ENCODE results near the gene REXO1. TPM values are rescaled to one million over a fixed set of nuclear protein-coding genes. Genes with fewer than 3 reads are reported as not detected.
"Not testable (repeated sequence)": the region's sequence is repeated elsewhere in the genome, so short reads cannot be mapped to it uniquely, and the experiment has no call there.

Gene REXO1
- total and polyA plus RNA-seq, 2 donors (not counting 1 experiment from before 2014, with no cell fraction given) = 6.1 to 6.8 TPM

DNA sequence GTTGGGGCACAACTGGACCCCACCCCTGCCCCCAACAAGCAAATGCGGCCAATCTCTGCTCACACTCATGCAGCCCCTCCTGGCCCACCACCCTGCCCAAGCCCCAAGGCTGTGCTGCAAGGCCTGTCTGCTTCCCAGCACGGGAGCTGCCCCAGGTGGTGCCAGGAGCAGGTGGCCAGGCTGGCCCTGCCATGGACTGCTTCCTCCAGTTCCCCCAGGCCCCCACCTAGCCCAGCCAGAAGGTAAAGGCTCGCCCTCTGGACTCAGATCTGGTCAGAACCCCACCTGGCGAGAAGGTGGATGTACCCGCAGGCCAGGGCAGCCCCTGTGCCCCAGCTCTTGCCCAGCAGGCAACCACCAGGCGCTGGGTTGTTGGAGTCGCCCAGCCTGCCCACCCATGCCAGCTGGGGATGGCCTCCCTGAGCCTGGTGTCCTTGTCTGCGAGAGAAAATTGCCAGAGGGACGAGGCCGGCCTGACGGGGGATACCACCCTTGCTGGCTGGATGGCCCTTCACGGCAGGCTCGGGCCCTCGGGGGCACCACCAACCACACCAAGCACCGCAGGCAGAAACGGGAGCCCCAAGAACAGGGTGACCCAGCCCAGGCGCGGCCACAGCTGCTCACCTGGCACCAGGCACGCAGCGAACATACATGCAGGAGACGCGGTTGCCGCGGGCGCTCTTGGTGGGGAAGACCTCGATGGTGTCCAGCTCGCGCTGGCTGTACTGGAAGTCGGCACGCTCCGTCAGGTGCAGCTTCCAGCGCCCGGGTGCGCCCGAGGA lies 32.5 kb upstream of the REXO1 start:
- Histone ChIP-seq H3K36me3 (ENCODE audit: control insufficient read depth, insufficient read depth, low read length) (peaks cover 4% of the 10 kb centered on the region), H3K79me2 (ENCODE audit: control insufficient read depth, insufficient read depth, low read length) (peaks cover 47% of the 10 kb centered on the region), H3K9me3 (ENCODE audit: control insufficient read depth, insufficient read depth, low read depth, low read length) (no peaks in the 10 kb centered on the region), H3K27ac (ENCODE audit: insufficient read depth, low read length) (no peak overlapping the region), H3K4me1 (ENCODE audit: control insufficient read depth, extremely low read depth, insufficient read depth, low read length) (peaks cover 12% of the 10 kb centered on the region), H3K9ac (ENCODE audit: insufficient read depth, low read length) (no peak overlapping the region), H4K20me1 (ENCODE audit: control insufficient read depth, extremely low read depth, insufficient read depth, low read length) (peaks cover 1% of the 10 kb centered on the region), H3K4me2 (ENCODE audit: extremely low read depth, insufficient read depth, low read length) (no peak overlapping the region), H3K4me3 (replicated peaks in 1 of 4; ENCODE audit: control extremely low read depth in 1 of 4, insufficient read depth in 1 of 4, low read depth in 3 of 4, low read length in 4 of 4) (no peak overlapping the region), H2AFZ (ENCODE audit: low read length) (no peak overlapping the region), H3K27me3 (ENCODE audit: control insufficient read depth, insufficient read depth, low read length) (no peaks in the 10 kb centered on the region)
- no peak for DNase-seq (ENCODE audit: low read depth in 2 of 2)
- no peak for TF ChIP-seq CTCF (conservative IDR thresholded peaks at IDR 0.05 in 1 of 2, IDR thresholded peaks at IDR 0.05 in 1 of 2; ENCODE audit: low read depth in 1 of 2, low read length in 2 of 2)
- no peak for TF ChIP-seq EZH2 (IDR thresholded peaks at IDR 0.05; ENCODE audit: low read length, missing control alignments)

DNA sequence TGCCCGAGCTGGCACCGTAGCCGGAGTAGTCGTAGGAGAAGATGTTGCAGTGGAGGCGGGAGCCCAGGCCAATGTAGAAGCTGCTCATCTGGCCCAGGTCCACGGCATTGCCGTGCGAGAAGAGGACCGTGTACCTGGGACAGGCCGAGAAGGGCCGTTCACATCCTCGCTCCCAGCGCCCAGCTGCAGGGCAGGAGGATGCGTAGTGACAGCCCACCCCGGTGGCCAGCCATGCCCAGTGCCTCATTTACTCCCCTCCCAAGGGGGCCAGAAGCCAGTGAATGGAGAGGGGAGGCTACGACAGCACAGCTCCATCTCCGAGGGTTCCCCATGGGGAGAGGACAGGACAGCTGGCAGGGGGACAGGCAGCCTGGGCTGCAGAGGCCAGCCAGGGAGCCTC lies 31.7 kb upstream of the REXO1 start:
- not testable (repeated sequence) for H4K20me1 ChIP-seq (ENCODE audit: control insufficient read depth, extremely low read depth, insufficient read depth, low read length); H3K4me3 ChIP-seq (replicated peaks in 1 of 4; ENCODE audit: control extremely low read depth in 1 of 4, insufficient read depth in 1 of 4, low read depth in 3 of 4, low read length in 4 of 4); H3K4me2 ChIP-seq (ENCODE audit: extremely low read depth, insufficient read depth, low read length); H2AFZ ChIP-seq (ENCODE audit: low read length); DNase-seq (ENCODE audit: low read depth in 2 of 2); H3K9ac ChIP-seq (ENCODE audit: insufficient read depth, low read length); H3K9me3 ChIP-seq (ENCODE audit: control insufficient read depth, insufficient read depth, low read depth, low read length); H3K36me3 ChIP-seq (ENCODE audit: control insufficient read depth, insufficient read depth, low read length); H3K27me3 ChIP-seq (ENCODE audit: control insufficient read depth, insufficient read depth, low read length); H3K27ac ChIP-seq (ENCODE audit: insufficient read depth, low read length)
- Histone ChIP-seq H3K4me1 (ENCODE audit: control insufficient read depth, extremely low read depth, insufficient read depth, low read length) (peaks cover 12% of the 10 kb centered on the region), H3K79me2 (ENCODE audit: control insufficient read depth, insufficient read depth, low read length) (peaks cover 54% of the 10 kb centered on the region)

- H3K9ac ChIP-seq (ENCODE audit: insufficient read depth, low read length); H3K4me1 ChIP-seq (ENCODE audit: control insufficient read depth, extremely low read depth, insufficient read depth, low read length); H3K27ac ChIP-seq (ENCODE audit: insufficient read depth, low read length); H3K27me3 ChIP-seq (ENCODE audit: control insufficient read depth, insufficient read depth, low read length); H3K4me3 ChIP-seq (replicated peaks in 1 of 4; ENCODE audit: control extremely low read depth in 1 of 4, insufficient read depth in 1 of 4, low read depth in 3 of 4, low read length in 4 of 4); DNase-seq (ENCODE audit: low read depth in 2 of 2); H3K36me3 ChIP-seq (ENCODE audit: control insufficient read depth, insufficient read depth, low read length); H4K20me1 ChIP-seq (ENCODE audit: control insufficient read depth, extremely low read depth, insufficient read depth, low read length); H3K4me2 ChIP-seq (ENCODE audit: extremely low read depth, insufficient read depth, low read length); H2AFZ ChIP-seq (ENCODE audit: low read length); H3K9me3 ChIP-seq (ENCODE audit: control insufficient read depth, insufficient read depth, low read depth, low read length): not testable (repeated sequence)
- peaks cover 54% of the 10 kb centered on the region for H3K79me2 ChIP-seq (ENCODE audit: control insufficient read depth, insufficient read depth, low read length)
These were observed 30.3 kb upstream of the REXO1 start for GRCh38 chr19:1878583-1878982.

GRCh38 chr19:1877280-1877660 lies 29.0 kb upstream of the REXO1 start:
- not testable (repeated sequence) for H3K4me3 ChIP-seq (replicated peaks in 1 of 4; ENCODE audit: control extremely low read depth in 1 of 4, insufficient read depth in 1 of 4, low read depth in 3 of 4, low read length in 4 of 4); DNase-seq (ENCODE audit: low read depth in 2 of 2); H3K9ac ChIP-seq (ENCODE audit: insufficient read depth, low read length); H3K9me3 ChIP-seq (ENCODE audit: control insufficient read depth, insufficient read depth, low read depth, low read length); H4K20me1 ChIP-seq (ENCODE audit: control insufficient read depth, extremely low read depth, insufficient read depth, low read length); H3K4me2 ChIP-seq (ENCODE audit: extremely low read depth, insufficient read depth, low read length); H3K27me3 ChIP-seq (ENCODE audit: control insufficient read depth, insufficient read depth, low read length); H3K4me1 ChIP-seq (ENCODE audit: control insufficient read depth, extremely low read depth, insufficient read depth, low read length); H2AFZ ChIP-seq (ENCODE audit: low read length); H3K27ac ChIP-seq (ENCODE audit: insufficient read depth, low read length)
- Histone ChIP-seq H3K36me3 (ENCODE audit: control insufficient read depth, insufficient read depth, low read length) (peaks cover 12% of the 10 kb centered on the region), H3K79me2 (ENCODE audit: control insufficient read depth, insufficient read depth, low read length) (peaks cover 54% of the 10 kb centered on the region)

DNA sequence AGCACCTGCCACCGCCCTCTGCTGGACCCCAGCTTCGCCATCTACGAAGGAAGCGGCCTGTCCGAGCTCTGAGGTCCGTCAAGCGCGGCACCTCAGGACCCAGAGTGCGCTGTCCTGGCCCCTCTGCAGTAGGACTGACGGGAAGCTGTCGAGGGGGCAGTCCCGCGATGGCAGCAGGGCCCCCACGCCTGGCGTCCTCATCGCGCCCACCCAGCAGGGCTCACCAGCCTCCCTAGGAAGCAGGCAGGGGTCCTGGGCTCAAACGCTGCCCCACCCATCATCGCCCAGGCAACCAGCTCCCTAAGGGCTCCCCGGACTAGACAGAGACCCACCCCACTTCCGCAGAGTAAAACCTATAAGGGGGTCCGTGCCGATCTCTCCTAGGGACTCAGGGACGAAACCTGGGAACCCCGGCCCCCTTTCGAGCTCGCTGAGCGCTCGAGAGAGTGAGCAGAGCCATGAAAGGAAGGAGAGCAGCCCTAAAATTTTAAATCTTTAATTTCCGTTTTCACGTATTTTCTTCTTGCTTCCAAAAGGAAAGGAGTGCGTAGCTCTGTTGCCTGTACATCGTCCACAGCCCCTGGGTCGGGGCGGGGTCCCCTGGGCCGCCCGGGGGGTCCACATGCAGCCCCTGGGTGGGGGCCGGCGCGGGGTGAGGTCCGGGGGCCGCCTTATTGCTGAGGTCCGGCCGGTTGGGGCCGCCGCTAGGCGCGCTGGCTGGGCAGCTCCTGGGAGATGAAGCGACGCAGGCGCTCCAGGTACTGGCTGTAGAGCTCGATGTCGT lies 28.4 kb upstream of the REXO1 start:
- Histone ChIP-seq H3K36me3 (ENCODE audit: control insufficient read depth, insufficient read depth, low read length) (peaks cover 12% of the 10 kb centered on the region), H3K79me2 (ENCODE audit: control insufficient read depth, insufficient read depth, low read length) (peaks cover 52% of the 10 kb centered on the region), H3K27ac (ENCODE audit: insufficient read depth, low read length) (peak overlapping the region; percentile 98), H2AFZ (ENCODE audit: low read length) (peak overlapping the region; percentile 26), H3K9ac (ENCODE audit: insufficient read depth, low read length) (peak overlapping the region; percentile 96), H3K4me3 (replicated peaks in 1 of 4; ENCODE audit: control extremely low read depth in 1 of 4, insufficient read depth in 1 of 4, low read depth in 3 of 4, low read length in 4 of 4) (peak overlapping the region; percentile 50 to 95 (median 84)), H3K4me2 (ENCODE audit: extremely low read depth, insufficient read depth, low read length) (peak overlapping the region; percentile 77)
- H3K4me1 ChIP-seq (ENCODE audit: control insufficient read depth, extremely low read depth, insufficient read depth, low read length); H3K9me3 ChIP-seq (ENCODE audit: control insufficient read depth, insufficient read depth, low read depth, low read length); H3K27me3 ChIP-seq (ENCODE audit: control insufficient read depth, insufficient read depth, low read length); DNase-seq (ENCODE audit: low read depth in 2 of 2); H4K20me1 ChIP-seq (ENCODE audit: control insufficient read depth, extremely low read depth, insufficient read depth, low read length): not testable (repeated sequence)
